ENCODE measurements around the gene IL18RAP.
A peak's percentile ranks its signal among the peaks of the same experiment; 100 is the strongest.

IL18RAP gene

DNA sequence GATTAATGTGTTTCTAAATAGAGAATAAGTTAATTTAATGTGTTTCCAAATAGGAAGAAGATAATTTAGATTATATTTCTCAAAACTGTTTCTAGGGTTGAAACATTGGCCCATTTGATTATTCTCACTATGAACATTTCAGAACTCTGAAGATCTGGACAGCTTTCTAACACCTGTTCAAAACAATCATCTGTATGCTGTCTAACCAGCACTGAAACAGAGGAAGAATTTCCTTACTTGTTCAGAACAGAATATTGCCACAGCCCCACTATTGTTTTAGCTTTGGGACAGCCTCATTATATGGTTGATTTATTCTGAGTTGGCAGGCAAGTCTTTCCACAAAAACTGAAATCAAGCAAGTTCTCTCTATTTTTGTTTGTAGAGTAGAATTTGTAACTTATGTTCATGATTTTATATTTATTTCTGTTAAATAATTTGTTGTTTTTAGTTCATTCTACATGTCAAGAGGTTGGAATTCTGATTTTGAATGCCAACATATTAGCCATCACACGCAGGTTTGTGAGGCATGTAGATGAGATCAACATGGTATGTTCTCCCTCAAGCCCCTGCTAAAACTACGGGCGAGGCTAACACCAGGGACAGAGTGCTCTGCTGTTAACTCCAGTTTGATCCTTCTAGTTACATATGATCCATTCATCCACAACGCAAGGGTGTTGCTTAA, 11.2 kb downstream of the IL18RAP start:
- DNase-seq, result no peak
- Histone ChIP-seq H3K4me3 (ENCODE audit: low read depth, low read length) (no peak overlapping the region), H3K27ac (no peak overlapping the region), H3K27me3 (replicated peaks) (no peaks in the 10 kb centered on the region), H3K36me3 (replicated peaks) (no peaks in the 10 kb centered on the region)
- TF ChIP-seq CTCF (IDR thresholded peaks at IDR 0.05; ENCODE audit: low read depth, low read length, missing control alignments), result no peak
- in situ Hi-C loops (cut with HindIII; ENCODE audit: low pct_ligation_motif_present, low sequenced_read_pairs), result no loop called here

- H3K27ac ChIP-seq, result no peak overlapping the region
- TF ChIP-seq CTCF (IDR thresholded peaks at IDR 0.05; ENCODE audit: low read depth, low read length, missing control alignments), result no peak
- H3K4me3 ChIP-seq (ENCODE audit: low read depth, low read length), result no peak overlapping the region
- H3K36me3 ChIP-seq (replicated peaks), result no peaks in the 10 kb centered on the region
- H3K27me3 ChIP-seq (replicated peaks), result no peaks in the 10 kb centered on the region
- in situ Hi-C loops (cut with HindIII; ENCODE audit: low pct_ligation_motif_present, low sequenced_read_pairs), result no loop called here
- no peak for DNase-seq
Measured at GRCh38 chr2:102434655-102435381, 11.9 kb downstream of the IL18RAP start.

DNA sequence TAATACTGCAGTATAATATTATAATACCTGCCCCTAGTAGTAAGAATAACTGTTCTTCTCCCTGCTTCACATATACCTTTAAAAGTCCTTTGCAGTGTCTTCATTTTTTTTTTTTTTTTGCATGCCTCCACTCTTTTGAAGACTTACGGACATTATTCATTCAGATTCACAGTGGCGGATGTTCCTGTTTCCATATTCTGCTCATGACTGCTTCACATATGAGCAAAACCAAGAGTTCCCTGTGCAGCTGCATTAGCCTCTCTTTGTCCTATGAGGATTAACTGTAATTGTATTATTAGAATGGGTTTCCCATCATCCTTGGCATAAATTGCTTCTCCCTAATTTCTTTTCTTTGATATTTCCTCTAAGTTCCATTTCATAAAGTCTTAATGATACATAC, 12.8 kb downstream of the IL18RAP start:
- Histone ChIP-seq H3K27me3 (replicated peaks) (no peaks in the 10 kb centered on the region), H3K36me3 (replicated peaks) (no peaks in the 10 kb centered on the region), H3K27ac (no peak overlapping the region), H3K4me3 (ENCODE audit: low read depth, low read length) (no peak overlapping the region)
- no peak for TF ChIP-seq CTCF (IDR thresholded peaks at IDR 0.05; ENCODE audit: low read depth, low read length, missing control alignments)
- no peak for DNase-seq
- in situ Hi-C loops (cut with HindIII; ENCODE audit: low pct_ligation_motif_present, low sequenced_read_pairs), result no loop called here

GRCh38 chr2:102436323-102436722, 13.4 kb downstream of the IL18RAP start:
- in situ Hi-C loops (cut with HindIII; ENCODE audit: low pct_ligation_motif_present, low sequenced_read_pairs), result no loop called here
- no peak overlapping the region for H3K27ac ChIP-seq
- H3K36me3 ChIP-seq (replicated peaks), result no peaks in the 10 kb centered on the region
- H3K27me3 ChIP-seq (replicated peaks), result no peaks in the 10 kb centered on the region
- no peak overlapping the region for H3K4me3 ChIP-seq (ENCODE audit: low read depth, low read length)
- TF ChIP-seq CTCF (IDR thresholded peaks at IDR 0.05; ENCODE audit: low read depth, low read length, missing control alignments), result no peak
- DNase-seq, result peak; percentile 75

DNA sequence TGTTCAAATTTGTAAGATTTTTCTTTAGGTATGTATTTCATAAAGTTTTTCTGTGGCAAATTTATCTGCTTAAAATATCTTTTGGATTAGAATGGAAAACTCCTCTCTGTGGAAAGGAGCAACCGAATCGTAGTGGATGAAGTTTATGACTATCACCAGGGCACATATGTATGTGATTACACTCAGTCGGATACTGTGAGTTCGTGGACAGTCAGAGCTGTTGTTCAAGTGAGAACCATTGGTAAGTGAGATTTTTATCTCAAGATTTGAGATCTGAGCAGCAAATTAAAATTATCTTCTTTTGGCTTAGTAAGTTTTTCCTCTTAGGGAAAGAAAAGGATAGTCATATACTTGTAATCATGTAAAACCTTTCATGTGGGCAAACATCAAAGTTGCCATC, 14.2 kb downstream of the IL18RAP start:
- H3K36me3 ChIP-seq (replicated peaks), result no peaks in the 10 kb centered on the region
- no peak overlapping the region for H3K27ac ChIP-seq
- in situ Hi-C loops (cut with HindIII; ENCODE audit: low pct_ligation_motif_present, low sequenced_read_pairs), result no loop called here
- H3K27me3 ChIP-seq (replicated peaks), result no peaks in the 10 kb centered on the region
- no peak for TF ChIP-seq CTCF (IDR thresholded peaks at IDR 0.05; ENCODE audit: low read depth, low read length, missing control alignments)
- no peak overlapping the region for H3K4me3 ChIP-seq (ENCODE audit: low read depth, low read length)
- DNase-seq, result no peak

All from brain microvascular endothelial cell (primary cell).